ENCODE results near the gene SOX8. TPM values are rescaled to one million over a fixed set of nuclear protein-coding genes. Genes with fewer than 3 reads are reported as not detected.

Gene SOX8
- total and polyA plus RNA-seq, 2 donors from 2014 or later: 0.17 to 1.0 TPM

GRCh38 chr16:970386-970765, 11.2 kb upstream of the SOX8 start:
- peak overlapping the region; percentile 42 to 74 (median 62) for H3K4me3 ChIP-seq (ENCODE audit: low read length in 3 of 3)
- no peak for DNase-seq
- H3K27ac ChIP-seq (ENCODE audit: low read depth in 2 of 2, low read length in 2 of 2): no peak overlapping the region
- H3K9ac ChIP-seq (ENCODE audit: low read length in 3 of 3): peak overlapping the region in 2 of 3 donors; percentile 22 to 58
- H3K36me3 ChIP-seq (ENCODE audit: control insufficient read depth in 2 of 3, insufficient read depth in 3 of 3, low read length in 3 of 3): no peaks in the 10 kb centered on the region
- H3K9me3 ChIP-seq (ENCODE audit: control insufficient read depth in 2 of 3, insufficient read depth in 1 of 3, low read length in 3 of 3): no peaks in the 10 kb centered on the region
- no peaks in the 10 kb centered on the region for H3K27me3 ChIP-seq (ENCODE audit: control insufficient read depth, insufficient read depth, low read length)
- no peak for FAIRE-seq
- intact Hi-C loops (cut with DNase I): no loop called here
- peaks cover 0 to 11% (median 8%) of the 10 kb centered on the region in 3 donors for H3K4me1 ChIP-seq (ENCODE audit: control insufficient read depth in 2 of 3, insufficient read depth in 2 of 3, low read depth in 1 of 3, low read length in 3 of 3)
- no peak for TF ChIP-seq CTCF (IDR thresholded peaks at IDR 0.05; ENCODE audit: borderline replicate concordance, extremely low read depth, insufficient read depth)

GRCh38 chr16:970766-971581, 10.6 kb upstream of the SOX8 start, which contains the start of gene LMF1:
TSS of gene LMF1 (minus strand) at chr16:970984. CDS start at chr16:970980, 4 bp downstream.
- intact Hi-C loops (cut with DNase I): no loop called here
- FAIRE-seq (no peak), DNase-seq (peak; percentile 95 to 97 (median 96))
- Histone ChIP-seq H3K9me3 (ENCODE audit: control insufficient read depth in 2 of 3, insufficient read depth in 1 of 3, low read length in 3 of 3) (no peaks in the 10 kb centered on the region), H3K4me3 (ENCODE audit: low read length in 3 of 3) (peak within 1 kb of the TSS; percentile 42 to 74 (median 62)), H3K27ac (ENCODE audit: low read depth in 2 of 2, low read length in 2 of 2) (no peak within 1 kb of the TSS), H3K4me1 (ENCODE audit: control insufficient read depth in 2 of 3, insufficient read depth in 2 of 3, low read depth in 1 of 3, low read length in 3 of 3) (peaks cover 0 to 11% (median 8%) of the 10 kb centered on the region in 3 donors), H3K27me3 (ENCODE audit: control insufficient read depth, insufficient read depth, low read length) (no peaks in the 10 kb centered on the region), H3K36me3 (ENCODE audit: control insufficient read depth in 2 of 3, insufficient read depth in 3 of 3, low read length in 3 of 3) (no peaks in the 10 kb centered on the region), H3K9ac (ENCODE audit: low read length in 3 of 3) (peak within 1 kb of the TSS in 2 of 3 donors; percentile 22 to 58)
- TF ChIP-seq CTCF (IDR thresholded peaks at IDR 0.05; ENCODE audit: borderline replicate concordance, extremely low read depth, insufficient read depth): no peak

GRCh38 chr16:971582-971905, 10.0 kb upstream of the SOX8 start:
- Histone ChIP-seq H3K9me3 (ENCODE audit: control insufficient read depth in 2 of 3, insufficient read depth in 1 of 3, low read length in 3 of 3) (no peaks in the 10 kb centered on the region), H3K4me3 (ENCODE audit: low read length in 3 of 3) (no peak overlapping the region), H3K27me3 (ENCODE audit: control insufficient read depth, insufficient read depth, low read length) (no peaks in the 10 kb centered on the region), H3K27ac (ENCODE audit: low read depth in 2 of 2, low read length in 2 of 2) (no peak overlapping the region), H3K9ac (ENCODE audit: low read length in 3 of 3) (no peak overlapping the region), H3K36me3 (ENCODE audit: control insufficient read depth in 2 of 3, insufficient read depth in 3 of 3, low read length in 3 of 3) (no peaks in the 10 kb centered on the region), H3K4me1 (ENCODE audit: control insufficient read depth in 2 of 3, insufficient read depth in 2 of 3, low read depth in 1 of 3, low read length in 3 of 3) (peaks cover 0 to 11% (median 8%) of the 10 kb centered on the region in 3 donors)
- DNase-seq (no peak), FAIRE-seq (no peak)
- intact Hi-C loops (cut with DNase I): no loop called here
- TF ChIP-seq CTCF (IDR thresholded peaks at IDR 0.05; ENCODE audit: borderline replicate concordance, extremely low read depth, insufficient read depth): no peak
